Measurements from ENCODE around the gene TMEM40.

- TF ChIP-seq CTCF (IDR thresholded peaks at IDR 0.05; ENCODE audit: low read depth, low read length) (no peak), MYC (IDR thresholded peaks at IDR 0.05; ENCODE audit: low read depth, low read length) (no peak), POLR2A (IDR thresholded peaks at IDR 0.05; ENCODE audit: extremely low read depth, insufficient read length) (no peak), MAX (IDR thresholded peaks at IDR 0.05; ENCODE audit: low read depth, low read length) (no peak)
Observed at GRCh38 chr3:12692444-12692843, 66.6 kb downstream of the TMEM40 start.

Measured in NB4 (cell line).